Parathyroid adenoma (tissue), 2 donors: ENCODE results near the gene TNFAIP3.
A peak's percentile ranks its signal among the peaks of the same experiment; 100 is the strongest.

ENCODE experiments used
- H2AFZ ChIP-seq: fragments of 300-600 bp; sonication (generic); one replicate; pipeline ENCODE4 v1.7.0; 2017; ENCODE audit warnings: antibody characterized with exemption, mild to moderate bottlenecking
- H3K27ac ChIP-seq: fragments of 300-600 bp; sonication (generic); one replicate; pipeline ENCODE4 v1.7.0; 2017
- H3K27me3 ChIP-seq: fragments of 300-600 bp; sonication (generic); one replicate; pipeline ENCODE4 v1.7.0; 2017; ENCODE audit warnings: low read length; ENCODE audit not compliant: control insufficient read depth, insufficient read depth
- H3K36me3 ChIP-seq: fragments of 300-600 bp; sonication (generic); one replicate; pipeline ENCODE4 v1.7.0; 2017; ENCODE audit warnings: low read length; ENCODE audit not compliant: control insufficient read depth, insufficient read depth
- H3K4me1 ChIP-seq: fragments of 300-600 bp; sonication (generic); one replicate; pipeline ENCODE4 v1.7.0; 2017; ENCODE audit warnings: control low read depth
- H3K4me2 ChIP-seq: fragments of 300-600 bp; sonication (generic); one replicate; pipeline ENCODE4 v1.7.0; 2017; ENCODE audit warnings: low read length
- H3K4me3 ChIP-seq: fragments of 300-600 bp; sonication (generic); one replicate; pipeline ENCODE4 v1.7.0; 2017; ENCODE audit warnings: low read depth, low read length
- H3K79me2 ChIP-seq: fragments of 300-600 bp; sonication (generic); one replicate; pipeline ENCODE4 v1.7.0; 2017; ENCODE audit warnings: control low read depth
- H3K9ac ChIP-seq: fragments of 300-600 bp; sonication (generic); one replicate; pipeline ENCODE4 v1.7.0; 2017; ENCODE audit warnings: mild to moderate bottlenecking
- H3K9me3 ChIP-seq: fragments of 300-600 bp; sonication (generic); one replicate; pipeline ENCODE4 v1.7.0; 2017; ENCODE audit warnings: low read length; ENCODE audit not compliant: control insufficient read depth
- TF ChIP-seq, protein P1 (sequence below): fragments of 300-600 bp; sonication (generic); IDR thresholded peaks from one replicate; pipeline ENCODE4 v1.7.0; 2017; ENCODE audit warnings: antibody characterized with exemption, mild to moderate bottlenecking
- donor health status: primary hyperparathyroidism.

The TNFAIP3 gene

DNA sequence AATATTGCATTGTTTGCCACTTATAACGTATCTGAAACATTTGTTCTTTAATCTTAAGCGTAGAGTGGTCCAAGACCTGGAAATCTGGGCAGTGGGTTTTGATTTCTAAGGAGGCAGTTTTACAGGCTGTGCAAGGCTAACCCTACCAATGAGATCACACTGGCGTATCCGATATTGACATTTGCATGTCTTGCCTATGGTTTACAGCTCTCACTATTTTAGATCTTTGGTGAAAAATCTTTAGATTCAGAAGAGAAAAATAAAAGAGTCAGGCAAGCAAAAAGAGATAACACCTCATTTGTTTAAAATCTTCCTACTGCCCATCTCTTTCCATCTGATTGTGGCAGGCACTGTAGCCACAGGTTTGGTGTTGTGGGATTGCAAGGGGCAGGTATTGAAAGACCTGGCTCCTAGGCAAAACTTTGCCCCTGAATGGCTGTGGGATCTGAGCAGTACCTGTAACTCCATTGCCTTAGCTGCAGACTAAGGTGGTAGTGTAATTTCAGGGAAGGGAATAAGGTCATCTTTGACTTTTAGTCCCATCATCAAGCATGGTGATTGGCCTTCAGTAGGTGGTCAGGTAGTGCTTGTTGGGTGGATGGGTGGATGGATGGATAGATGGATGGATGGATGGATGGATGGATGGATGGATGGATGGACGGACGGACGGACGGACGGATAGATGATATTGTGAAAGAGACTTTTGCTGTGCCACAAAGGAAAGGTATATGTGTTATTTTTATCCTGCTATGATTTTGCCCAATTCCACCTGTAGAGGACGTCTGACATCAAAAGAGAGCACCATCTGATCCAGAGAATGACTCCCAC is 1.9 kb downstream of the TNFAIP3 start:
- no peak overlapping the region for H3K27ac ChIP-seq

GRCh38 chr6:137869549-137870307 is 2.7 kb downstream of the TNFAIP3 start:
- no peak overlapping the region for H3K27ac ChIP-seq

More for the DNA sequence above, 1.9 kb downstream of the TNFAIP3 start:
- no peak overlapping the region for H2AFZ ChIP-seq
- TF ChIP-seq, protein P1, sequence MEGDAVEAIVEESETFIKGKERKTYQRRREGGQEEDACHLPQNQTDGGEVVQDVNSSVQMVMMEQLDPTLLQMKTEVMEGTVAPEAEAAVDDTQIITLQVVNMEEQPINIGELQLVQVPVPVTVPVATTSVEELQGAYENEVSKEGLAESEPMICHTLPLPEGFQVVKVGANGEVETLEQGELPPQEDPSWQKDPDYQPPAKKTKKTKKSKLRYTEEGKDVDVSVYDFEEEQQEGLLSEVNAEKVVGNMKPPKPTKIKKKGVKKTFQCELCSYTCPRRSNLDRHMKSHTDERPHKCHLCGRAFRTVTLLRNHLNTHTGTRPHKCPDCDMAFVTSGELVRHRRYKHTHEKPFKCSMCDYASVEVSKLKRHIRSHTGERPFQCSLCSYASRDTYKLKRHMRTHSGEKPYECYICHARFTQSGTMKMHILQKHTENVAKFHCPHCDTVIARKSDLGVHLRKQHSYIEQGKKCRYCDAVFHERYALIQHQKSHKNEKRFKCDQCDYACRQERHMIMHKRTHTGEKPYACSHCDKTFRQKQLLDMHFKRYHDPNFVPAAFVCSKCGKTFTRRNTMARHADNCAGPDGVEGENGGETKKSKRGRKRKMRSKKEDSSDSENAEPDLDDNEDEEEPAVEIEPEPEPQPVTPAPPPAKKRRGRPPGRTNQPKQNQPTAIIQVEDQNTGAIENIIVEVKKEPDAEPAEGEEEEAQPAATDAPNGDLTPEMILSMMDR, result no peak
- no peaks in the 10 kb centered on the region for H3K9me3 ChIP-seq
- H3K79me2 ChIP-seq, result peaks cover 2% of the 10 kb centered on the region
- peak overlapping the region; percentile 64 for H3K4me2 ChIP-seq
- H3K4me3 ChIP-seq, result peak overlapping the region; percentile 67
- H3K4me1 ChIP-seq, result peaks cover 3% of the 10 kb centered on the region
- H3K27me3 ChIP-seq, result no peaks in the 10 kb centered on the region
- H3K36me3 ChIP-seq, result no peaks in the 10 kb centered on the region
- H3K9ac ChIP-seq, result no peak overlapping the region

GRCh38 chr6:137870308-137870644 is 3.2 kb downstream of the TNFAIP3 start:
- Histone ChIP-seq H3K4me2 (no peak overlapping the region), H3K9me3 (no peaks in the 10 kb centered on the region), H3K4me1 (peaks cover 3% of the 10 kb centered on the region), H3K4me3 (no peak overlapping the region), H2AFZ (no peak overlapping the region), H3K27ac (no peak overlapping the region), H3K79me2 (peaks cover 2% of the 10 kb centered on the region), H3K36me3 (no peaks in the 10 kb centered on the region), H3K9ac (no peak overlapping the region), H3K27me3 (no peaks in the 10 kb centered on the region)
- TF ChIP-seq, protein P1, result no peak

More at GRCh38 chr6:137869549-137870307, 2.7 kb downstream of the TNFAIP3 start:
- no peak overlapping the region for H3K4me2 ChIP-seq
- H3K36me3 ChIP-seq, result no peaks in the 10 kb centered on the region
- TF ChIP-seq, protein P1, result no peak
- peaks cover 3% of the 10 kb centered on the region for H3K4me1 ChIP-seq
- no peaks in the 10 kb centered on the region for H3K27me3 ChIP-seq
- no peak overlapping the region for H3K4me3 ChIP-seq
- no peak overlapping the region for H3K9ac ChIP-seq
- no peaks in the 10 kb centered on the region for H3K9me3 ChIP-seq
- no peak overlapping the region for H2AFZ ChIP-seq
- H3K79me2 ChIP-seq, result peaks cover 2% of the 10 kb centered on the region

- Histone ChIP-seq H3K36me3 (no peaks in the 10 kb centered on the region), H3K4me1 (peaks cover 3% of the 10 kb centered on the region), H3K27me3 (no peaks in the 10 kb centered on the region), H3K9me3 (no peaks in the 10 kb centered on the region), H2AFZ (no peak overlapping the region), H3K4me2 (no peak overlapping the region), H3K27ac (no peak overlapping the region), H3K4me3 (no peak overlapping the region), H3K79me2 (peaks cover 2% of the 10 kb centered on the region), H3K9ac (no peak overlapping the region)
- TF ChIP-seq, protein P1, result no peak
These were observed 3.7 kb downstream of the TNFAIP3 start for GRCh38 chr6:137870744-137871247.
